ENCODE data around the gene EIF2AK2. TPM values are rescaled to one million over a fixed set of nuclear protein-coding genes. Genes with fewer than 3 reads are reported as not detected.

Gene EIF2AK2
- total and polyA plus RNA-seq, 4 donors, result 30.5 to 62.6 (median 33.7) TPM

- Histone ChIP-seq H3K36me3 (ENCODE audit: control insufficient read depth, insufficient read depth, low read length) (peaks cover 35% of the 10 kb centered on the region), H3K4me3 (ENCODE audit: low read depth, low read length) (no peak overlapping the region), H3K4me1 (ENCODE audit: control insufficient read depth, insufficient read depth, low read length) (no peaks in the 10 kb centered on the region), H3K27me3 (ENCODE audit: control insufficient read depth, insufficient read depth, low read length) (no peaks in the 10 kb centered on the region), H3K27ac (ENCODE audit: low read depth, low read length) (no peak overlapping the region), H3K9me3 (ENCODE audit: control insufficient read depth, insufficient read depth, low read length) (no peaks in the 10 kb centered on the region)
- WGBS (ENCODE audit: insufficient coverage), result no CpG with 5 or more reads among the region's 4 CpGs
- no peak for DNase-seq (ENCODE audit: low read depth in 4 of 6, low spot score in 6 of 6)
Observed at GRCh38 chr2:37110306-37111212, 46.2 kb downstream of the EIF2AK2 start.

- Histone ChIP-seq H3K27me3 (ENCODE audit: control insufficient read depth, insufficient read depth, low read length) (no peaks in the 10 kb centered on the region), H3K9me3 (ENCODE audit: control insufficient read depth, insufficient read depth, low read length) (no peaks in the 10 kb centered on the region), H3K4me3 (ENCODE audit: low read depth, low read length) (no peak overlapping the region), H3K36me3 (ENCODE audit: control insufficient read depth, insufficient read depth, low read length) (peaks cover 34% of the 10 kb centered on the region), H3K27ac (ENCODE audit: low read depth, low read length) (no peak overlapping the region), H3K4me1 (ENCODE audit: control insufficient read depth, insufficient read depth, low read length) (no peaks in the 10 kb centered on the region)
- no CpG with 5 or more reads among the region's 4 CpGs for WGBS (ENCODE audit: insufficient coverage)
- DNase-seq (ENCODE audit: low read depth in 4 of 6, low spot score in 6 of 6), result no peak
Observed at GRCh38 chr2:37109523-37109922, 47.3 kb downstream of the EIF2AK2 start.

GRCh38 chr2:37105150-37105549 lies 51.6 kb downstream of the EIF2AK2 start:
- Histone ChIP-seq H3K4me1 (ENCODE audit: control insufficient read depth, insufficient read depth, low read length) (no peaks in the 10 kb centered on the region), H3K4me3 (ENCODE audit: low read depth, low read length) (no peak overlapping the region), H3K36me3 (ENCODE audit: control insufficient read depth, insufficient read depth, low read length) (peaks cover 30% of the 10 kb centered on the region), H3K27ac (ENCODE audit: low read depth, low read length) (no peak overlapping the region), H3K9me3 (ENCODE audit: control insufficient read depth, insufficient read depth, low read length) (no peaks in the 10 kb centered on the region), H3K27me3 (ENCODE audit: control insufficient read depth, insufficient read depth, low read length) (no peaks in the 10 kb centered on the region)
- DNase-seq (ENCODE audit: low read depth in 4 of 6, low spot score in 6 of 6), result no peak
- 88% methylated on average over 4 of the region's 5 CpGs for WGBS (ENCODE audit: insufficient coverage)

GRCh38 chr2:37104178-37104577 lies 52.6 kb downstream of the EIF2AK2 start:
- no CpG with 5 or more reads among the region's 2 CpGs for WGBS (ENCODE audit: insufficient coverage)
- Histone ChIP-seq H3K9me3 (ENCODE audit: control insufficient read depth, insufficient read depth, low read length) (no peaks in the 10 kb centered on the region), H3K4me3 (ENCODE audit: low read depth, low read length) (no peak overlapping the region), H3K27me3 (ENCODE audit: control insufficient read depth, insufficient read depth, low read length) (no peaks in the 10 kb centered on the region), H3K4me1 (ENCODE audit: control insufficient read depth, insufficient read depth, low read length) (no peaks in the 10 kb centered on the region), H3K36me3 (ENCODE audit: control insufficient read depth, insufficient read depth, low read length) (peaks cover 25% of the 10 kb centered on the region), H3K27ac (ENCODE audit: low read depth, low read length) (no peak overlapping the region)
- DNase-seq (ENCODE audit: low read depth in 4 of 6, low spot score in 6 of 6), result no peak

GRCh38 chr2:37102588-37102987 lies 54.2 kb downstream of the EIF2AK2 start:
- Histone ChIP-seq H3K27ac (ENCODE audit: low read depth, low read length) (no peak overlapping the region), H3K36me3 (ENCODE audit: control insufficient read depth, insufficient read depth, low read length) (peaks cover 13% of the 10 kb centered on the region), H3K4me1 (ENCODE audit: control insufficient read depth, insufficient read depth, low read length) (no peaks in the 10 kb centered on the region), H3K4me3 (ENCODE audit: low read depth, low read length) (no peak overlapping the region), H3K27me3 (ENCODE audit: control insufficient read depth, insufficient read depth, low read length) (no peaks in the 10 kb centered on the region), H3K9me3 (ENCODE audit: control insufficient read depth, insufficient read depth, low read length) (no peaks in the 10 kb centered on the region)
- WGBS (ENCODE audit: insufficient coverage), result 100% methylated on average over 1 of the region's 3 CpGs
- peak in 1 of 6 donors; percentile 0 for DNase-seq (ENCODE audit: low read depth in 4 of 6, low spot score in 6 of 6)

GRCh38 chr2:37100054-37100453 lies 56.7 kb downstream of the EIF2AK2 start:
- Histone ChIP-seq H3K4me3 (ENCODE audit: low read depth, low read length) (no peak overlapping the region), H3K27me3 (ENCODE audit: control insufficient read depth, insufficient read depth, low read length) (no peaks in the 10 kb centered on the region), H3K4me1 (ENCODE audit: control insufficient read depth, insufficient read depth, low read length) (no peaks in the 10 kb centered on the region), H3K27ac (ENCODE audit: low read depth, low read length) (no peak overlapping the region), H3K9me3 (ENCODE audit: control insufficient read depth, insufficient read depth, low read length) (no peaks in the 10 kb centered on the region), H3K36me3 (ENCODE audit: control insufficient read depth, insufficient read depth, low read length) (peaks cover 5% of the 10 kb centered on the region)
- no peak for DNase-seq (ENCODE audit: low read depth in 4 of 6, low spot score in 6 of 6)
- WGBS (ENCODE audit: insufficient coverage), result 67% methylated on average over 1 of the region's 1 CpG

- no peak overlapping the region for H3K27ac ChIP-seq (ENCODE audit: low read depth, low read length)
- no peak for DNase-seq (ENCODE audit: low read depth in 4 of 6, low spot score in 6 of 6)
- peaks cover 13% of the 10 kb centered on the region for H3K36me3 ChIP-seq (ENCODE audit: control insufficient read depth, insufficient read depth, low read length)
- H3K9me3 ChIP-seq (ENCODE audit: control insufficient read depth, insufficient read depth, low read length), result no peaks in the 10 kb centered on the region
- H3K4me3 ChIP-seq (ENCODE audit: low read depth, low read length), result no peak overlapping the region
- H3K4me1 ChIP-seq (ENCODE audit: control insufficient read depth, insufficient read depth, low read length), result no peaks in the 10 kb centered on the region
- WGBS (ENCODE audit: insufficient coverage), result 100% methylated on average over 3 of the region's 4 CpGs
- H3K27me3 ChIP-seq (ENCODE audit: control insufficient read depth, insufficient read depth, low read length), result no peaks in the 10 kb centered on the region
Observed at GRCh38 chr2:37098416-37099118, 58.2 kb downstream of the EIF2AK2 start.

GRCh38 chr2:37096568-37096967 lies 60.2 kb downstream of the EIF2AK2 start:
- Histone ChIP-seq H3K27me3 (ENCODE audit: control insufficient read depth, insufficient read depth, low read length) (no peaks in the 10 kb centered on the region), H3K27ac (ENCODE audit: low read depth, low read length) (no peak overlapping the region), H3K4me3 (ENCODE audit: low read depth, low read length) (no peak overlapping the region), H3K4me1 (ENCODE audit: control insufficient read depth, insufficient read depth, low read length) (no peaks in the 10 kb centered on the region), H3K9me3 (ENCODE audit: control insufficient read depth, insufficient read depth, low read length) (no peaks in the 10 kb centered on the region), H3K36me3 (ENCODE audit: control insufficient read depth, insufficient read depth, low read length) (peaks cover 15% of the 10 kb centered on the region)
- WGBS (ENCODE audit: insufficient coverage), result 100% methylated on average over 1 of the region's 1 CpG
- no peak for DNase-seq (ENCODE audit: low read depth in 4 of 6, low spot score in 6 of 6)

- Histone ChIP-seq H3K27ac (ENCODE audit: low read depth, low read length) (no peak overlapping the region), H3K9me3 (ENCODE audit: control insufficient read depth, insufficient read depth, low read length) (no peaks in the 10 kb centered on the region), H3K36me3 (ENCODE audit: control insufficient read depth, insufficient read depth, low read length) (peaks cover 24% of the 10 kb centered on the region), H3K4me1 (ENCODE audit: control insufficient read depth, insufficient read depth, low read length) (no peaks in the 10 kb centered on the region), H3K27me3 (ENCODE audit: control insufficient read depth, insufficient read depth, low read length) (no peaks in the 10 kb centered on the region), H3K4me3 (ENCODE audit: low read depth, low read length) (no peak overlapping the region)
- 100% methylated on average over 2 of the region's 5 CpGs for WGBS (ENCODE audit: insufficient coverage)
- DNase-seq (ENCODE audit: low read depth in 4 of 6, low spot score in 6 of 6), result no peak
Observed at GRCh38 chr2:37091873-37092272, 64.9 kb downstream of the EIF2AK2 start.
